DMS53 treated with DMSO at 0.1 percent for 48 hours (cell line): ENCODE measurements around the gene SLC45A1.

ENCODE experiments used
- DNase-seq: peaks from one replicate; lab custom pipeline; 2025; ENCODE audit not compliant: unreplicated experiment; lab: John Stamatoyannopoulos, UW

SLC45A1 gene

GRCh38 chr1:8311068-8311718 lies 6.7 kb upstream of the SLC45A1 start:
- DNase-seq = no peak

GRCh38 chr1:8312235-8313218 lies 5.4 kb upstream of the SLC45A1 start:
- no peak for DNase-seq

- no peak for DNase-seq
These were observed 4.7 kb upstream of the SLC45A1 start for GRCh38 chr1:8313231-8313630.

- peak; percentile 65 for DNase-seq
These were observed 3.3 kb upstream of the SLC45A1 start for GRCh38 chr1:8314346-8315280.

GRCh38 chr1:8315573-8316475 lies 2.1 kb upstream of the SLC45A1 start:
- no peak for DNase-seq

GRCh38 chr1:8318436-8318835 lies 522 bp downstream of the SLC45A1 start:
- no peak for DNase-seq

- no peak for DNase-seq
These were observed 3.7 kb downstream of the SLC45A1 start for GRCh38 chr1:8321612-8322011.

GRCh38 chr1:8323706-8324105 lies 5.8 kb downstream of the SLC45A1 start:
- DNase-seq = no peak

- DNase-seq = no peak
These were observed 6.4 kb downstream of the SLC45A1 start for GRCh38 chr1:8324176-8324810.

GRCh38 chr1:8325771-8326170 lies 7.9 kb downstream of the SLC45A1 start:
- DNase-seq = no peak

GRCh38 chr1:8326265-8326664 lies 8.4 kb downstream of the SLC45A1 start:
- no peak for DNase-seq

GRCh38 chr1:8328271-8328670 lies 10.4 kb downstream of the SLC45A1 start:
- no peak for DNase-seq

GRCh38 chr1:8329439-8329838 lies 11.5 kb downstream of the SLC45A1 start:
- DNase-seq = no peak

GRCh38 chr1:8329858-8330257 lies 11.9 kb downstream of the SLC45A1 start:
- no peak for DNase-seq

GRCh38 chr1:8330271-8331125 lies 12.6 kb downstream of the SLC45A1 start:
- DNase-seq = no peak

GRCh38 chr1:8332806-8333205 lies 14.9 kb downstream of the SLC45A1 start:
- DNase-seq = no peak

- no peak for DNase-seq
These were observed 15.5 kb downstream of the SLC45A1 start for GRCh38 chr1:8333246-8333987.
